ENCODE measurements around the gene TMEM114. TPM values are rescaled to one million over a fixed set of nuclear protein-coding genes. Genes with fewer than 3 reads are reported as not detected.
A peak's percentile ranks its signal among the peaks of the same experiment; 100 is the strongest.

Gene TMEM114
- total RNA-seq, 1 donor, result not detected

- DNase-seq (ENCODE audit: low read depth), result no peak
- H3K4me3 ChIP-seq (ENCODE audit: low read depth, low read length), result no peak overlapping the region
- TF ChIP-seq, protein P1, sequence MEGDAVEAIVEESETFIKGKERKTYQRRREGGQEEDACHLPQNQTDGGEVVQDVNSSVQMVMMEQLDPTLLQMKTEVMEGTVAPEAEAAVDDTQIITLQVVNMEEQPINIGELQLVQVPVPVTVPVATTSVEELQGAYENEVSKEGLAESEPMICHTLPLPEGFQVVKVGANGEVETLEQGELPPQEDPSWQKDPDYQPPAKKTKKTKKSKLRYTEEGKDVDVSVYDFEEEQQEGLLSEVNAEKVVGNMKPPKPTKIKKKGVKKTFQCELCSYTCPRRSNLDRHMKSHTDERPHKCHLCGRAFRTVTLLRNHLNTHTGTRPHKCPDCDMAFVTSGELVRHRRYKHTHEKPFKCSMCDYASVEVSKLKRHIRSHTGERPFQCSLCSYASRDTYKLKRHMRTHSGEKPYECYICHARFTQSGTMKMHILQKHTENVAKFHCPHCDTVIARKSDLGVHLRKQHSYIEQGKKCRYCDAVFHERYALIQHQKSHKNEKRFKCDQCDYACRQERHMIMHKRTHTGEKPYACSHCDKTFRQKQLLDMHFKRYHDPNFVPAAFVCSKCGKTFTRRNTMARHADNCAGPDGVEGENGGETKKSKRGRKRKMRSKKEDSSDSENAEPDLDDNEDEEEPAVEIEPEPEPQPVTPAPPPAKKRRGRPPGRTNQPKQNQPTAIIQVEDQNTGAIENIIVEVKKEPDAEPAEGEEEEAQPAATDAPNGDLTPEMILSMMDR (IDR thresholded peaks at IDR 0.05; ENCODE audit: insufficient read depth, low read depth, low read length), result no peak
Measured at GRCh38 chr16:8579559-8579958, 10.8 kb downstream of the TMEM114 start.

DNA sequence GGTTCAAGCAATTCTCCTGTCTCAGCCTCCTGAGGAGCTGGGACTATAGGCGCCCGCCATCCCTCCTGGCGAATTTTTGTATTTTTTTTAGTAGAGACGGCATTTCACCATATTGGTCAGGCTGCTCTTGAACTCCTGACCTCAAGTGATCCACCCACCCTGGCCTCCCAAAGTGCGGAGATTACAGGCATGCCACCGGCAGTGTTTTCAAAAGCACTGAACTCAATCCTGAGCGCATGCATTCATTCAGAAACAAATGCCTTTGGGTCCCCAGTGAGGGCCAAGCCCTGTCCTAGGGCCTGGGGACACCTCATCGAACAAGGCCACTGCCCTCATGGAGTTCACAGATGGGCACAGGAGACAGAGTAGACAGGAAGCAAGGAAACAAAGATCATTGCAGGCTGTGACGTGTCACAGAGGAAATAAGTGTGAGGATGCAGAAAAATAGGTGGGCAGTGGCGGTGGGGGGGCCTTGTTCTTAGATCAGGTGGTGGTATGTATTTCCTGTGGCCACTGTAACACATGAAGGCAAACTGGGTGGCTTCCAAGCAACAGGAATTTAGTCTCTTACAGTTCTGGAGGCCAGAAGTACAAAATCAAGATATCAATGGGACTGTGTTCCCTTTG, 12.5 kb downstream of the TMEM114 start:
- TF ChIP-seq, protein P1 (IDR thresholded peaks at IDR 0.05; ENCODE audit: insufficient read depth, low read depth, low read length), result no peak
- no peak overlapping the region for H3K4me3 ChIP-seq (ENCODE audit: low read depth, low read length)
- DNase-seq (ENCODE audit: low read depth), result no peak

GRCh38 chr16:8576141-8577004, 13.9 kb downstream of the TMEM114 start:
- TF ChIP-seq, protein P1 (IDR thresholded peaks at IDR 0.05; ENCODE audit: insufficient read depth, low read depth, low read length), result no peak
- DNase-seq (ENCODE audit: low read depth), result no peak
- H3K4me3 ChIP-seq (ENCODE audit: low read depth, low read length), result no peak overlapping the region

- TF ChIP-seq, protein P1 (IDR thresholded peaks at IDR 0.05; ENCODE audit: insufficient read depth, low read depth, low read length), result no peak
- DNase-seq (ENCODE audit: low read depth), result no peak
- no peak overlapping the region for H3K4me3 ChIP-seq (ENCODE audit: low read depth, low read length)
Measured at GRCh38 chr16:8575399-8575798, 14.9 kb downstream of the TMEM114 start.

DNA sequence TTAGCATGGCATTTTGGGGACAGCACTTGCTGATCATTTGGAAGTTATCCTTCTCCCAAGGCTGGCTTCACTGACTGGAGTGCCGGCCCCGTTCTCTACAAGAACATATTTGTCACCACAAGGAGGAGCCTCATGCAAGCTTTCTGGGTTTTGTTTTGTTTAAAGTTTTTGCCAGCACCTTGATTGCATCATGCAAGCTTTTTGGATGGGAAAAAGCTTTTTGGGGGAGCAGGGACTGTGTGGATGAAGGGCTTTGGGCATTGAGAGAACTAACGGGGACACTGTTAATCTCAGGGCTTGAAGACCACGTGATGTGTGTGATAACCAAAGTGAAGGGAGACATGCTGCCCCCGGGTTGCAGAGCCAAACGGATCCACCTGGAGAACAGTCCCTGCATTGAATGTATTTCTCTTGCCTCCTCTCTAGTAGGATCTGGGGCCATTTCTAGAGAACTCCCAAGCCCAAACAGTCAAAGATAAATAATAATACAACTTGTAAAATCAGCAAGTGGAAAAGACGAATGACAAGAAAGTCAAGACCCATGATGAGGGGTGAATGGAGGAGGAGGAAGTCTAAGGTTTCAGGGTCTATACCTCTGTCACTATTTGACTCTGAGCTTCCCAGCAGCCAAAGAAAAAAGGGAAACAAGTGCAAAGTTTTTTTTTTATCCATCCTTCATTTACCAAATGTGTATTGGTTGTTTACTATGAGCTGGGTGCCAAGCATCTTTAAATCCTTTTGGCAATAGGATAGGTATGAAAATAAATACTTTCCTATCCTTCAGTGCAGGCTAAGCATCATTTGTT, 17.2 kb downstream of the TMEM114 start:
- peak; percentile 34 for DNase-seq (ENCODE audit: low read depth)
- no peak overlapping the region for H3K4me3 ChIP-seq (ENCODE audit: low read depth, low read length)
- TF ChIP-seq, protein P1 (IDR thresholded peaks at IDR 0.05; ENCODE audit: insufficient read depth, low read depth, low read length), result peak; percentile 55

DNA sequence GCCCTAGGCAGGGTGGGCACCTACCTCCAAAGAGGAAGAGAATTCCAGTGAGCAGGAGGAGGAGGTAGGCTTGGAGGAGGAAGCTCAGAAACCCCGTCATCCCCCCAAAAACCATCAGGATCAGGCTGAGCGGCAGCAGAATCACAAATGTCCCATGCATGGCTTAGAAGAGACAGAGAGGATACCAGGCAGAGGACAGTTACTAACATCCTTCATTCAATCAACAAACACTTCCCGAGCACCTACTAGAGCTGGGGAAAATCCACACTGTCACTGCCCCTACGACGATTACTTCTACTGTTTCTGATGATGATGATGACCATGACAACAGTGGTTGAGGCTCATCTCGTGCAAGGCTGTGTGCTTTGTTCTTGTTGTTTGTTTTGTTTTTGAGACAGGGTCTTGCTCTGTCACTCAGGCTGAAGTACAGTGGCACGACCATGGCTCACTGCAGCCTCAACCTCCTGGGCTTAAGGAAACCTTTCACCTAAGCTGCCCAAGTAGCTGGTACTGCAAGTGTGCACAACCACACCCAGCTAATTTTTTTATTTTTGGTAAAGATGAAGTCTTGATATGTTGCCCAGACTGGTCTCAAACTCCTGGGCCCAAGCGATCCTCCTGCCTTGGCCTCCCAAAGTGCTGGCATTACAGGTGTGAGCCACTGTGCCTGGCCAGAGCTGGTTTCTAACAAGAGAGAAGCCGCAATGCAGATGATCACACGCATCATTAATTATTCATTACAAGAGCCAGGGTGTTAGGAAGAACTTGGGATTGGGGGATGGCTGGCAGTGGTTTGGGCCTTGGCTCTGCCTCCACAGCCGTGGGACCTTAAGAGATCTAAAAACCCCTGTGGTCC, 18.0 kb downstream of the TMEM114 start:
- TF ChIP-seq, protein P1 (IDR thresholded peaks at IDR 0.05; ENCODE audit: insufficient read depth, low read depth, low read length), result no peak
- no peak for DNase-seq (ENCODE audit: low read depth)
- no peak overlapping the region for H3K4me3 ChIP-seq (ENCODE audit: low read depth, low read length)

All from fibroblast of villous mesenchyme (primary cell).